SU-DHL-6 (cell line): ENCODE measurements around the gene AGPS.

ENCODE experiments used
- H2AFZ ChIP-seq: fragments of 200-600 bp; sonication (generic); 2 replicates; pipeline ENCODE4 v1.6.1; 2014; ENCODE audit warnings: low read depth, mild to moderate bottlenecking, moderate library complexity, mixed read lengths, antibody characterized with exemption, low read length; ENCODE audit not compliant: severe bottlenecking
- H3F3A ChIP-seq: fragments of 200-600 bp; shearing (Covaris generic); 2 replicates; pipeline ENCODE4 v1.6.0; 2016; ENCODE audit warnings: antibody characterized with exemption, mild to moderate bottlenecking; ENCODE audit not compliant: insufficient read depth
- H3K27ac ChIP-seq: fragments of 200-600 bp; sonication (generic); 2 replicates; pipeline ENCODE4 v1.5.1; 2016; ENCODE audit warnings: low read depth, mild to moderate bottlenecking, low read length, moderate library complexity, mixed read lengths
- H3K27me3 ChIP-seq: fragments of 200-600 bp; sonication (generic), shearing (Covaris generic); 2 replicates; pipeline ENCODE4 v1.6.0; 2014; ENCODE audit warnings: mild to moderate bottlenecking, low read length
- H3K36me3 ChIP-seq: fragments of 200-600 bp; sonication (generic); 2 replicates; pipeline ENCODE4 v1.6.1; 2014; ENCODE audit warnings: mild to moderate bottlenecking, low read length, mixed read lengths
- H3K4me2 ChIP-seq: fragments of 300-600, 200-600 bp; shearing (Covaris generic), sonication (generic); 2 replicates; pipeline ENCODE4 v1.6.0; 2014; ENCODE audit warnings: low read length, low read depth, mild to moderate bottlenecking; ENCODE audit not compliant: poor library complexity, severe bottlenecking
- H3K4me3 ChIP-seq: fragments of 200-600 bp; sonication (generic); 2 replicates; pipeline ENCODE4 v1.5.1; 2014; ENCODE audit warnings: antibody characterized with exemption, low read length, mild to moderate bottlenecking, mixed read lengths; ENCODE audit not compliant: insufficient read depth, poor library complexity, severe bottlenecking
- H3K79me2 ChIP-seq: fragments of 200-600 bp; sonication (generic); 2 replicates; pipeline ENCODE4 v1.6.1; 2014; ENCODE audit warnings: mild to moderate bottlenecking, low read length, moderate library complexity; ENCODE audit not compliant: insufficient read depth
- H3K9ac ChIP-seq: fragments of 200-600 bp; sonication (generic); 2 replicates; pipeline ENCODE4 v1.7.0; 2014; ENCODE audit warnings: mild to moderate bottlenecking, low read length
- H3K9me2 ChIP-seq: fragments of 200-600 bp; sonication (generic); replicated peaks from 2 replicates; pipeline ENCODE4 v1.6.1; 2014; ENCODE audit warnings: low read length; ENCODE audit not compliant: insufficient read depth
- H3K9me3 ChIP-seq: fragments of 200-600 bp; sonication (generic); 2 replicates; pipeline ENCODE4 v1.6.1; 2014; ENCODE audit warnings: low read length, mixed read lengths; ENCODE audit not compliant: insufficient read depth
- H4K20me1 ChIP-seq: fragments of 200-600 bp; sonication (generic); 2 replicates; pipeline ENCODE4 v1.6.1; 2014; ENCODE audit warnings: low read depth, mild to moderate bottlenecking, antibody characterized with exemption, low read length, moderate library complexity, mixed read lengths
- EZH2phosphoT487 ChIP-seq: fragments of 200-600 bp; sonication (generic), shearing (Covaris generic); conservative IDR thresholded peaks from 2 replicates; pipeline ENCODE4 v1.6.1; 2018; ENCODE audit warnings: mild to moderate bottlenecking, antibody characterized with exemption, low read length, moderate library complexity, mixed read lengths
- TF ChIP-seq, protein P1 (sequence below): fragments of 200-600 bp; sonication (generic); IDR thresholded peaks from one replicate; pipeline ENCODE4 v1.5.1; 2017; ENCODE audit warnings: antibody characterized with exemption, mild to moderate bottlenecking, low read length, moderate library complexity; ENCODE audit not compliant: insufficient read depth, poor library complexity, severe bottlenecking

The AGPS gene

GRCh38 chr2:177545143-177545542, 152.6 kb downstream of the AGPS start:
- Histone ChIP-seq H3K36me3 (no peaks in the 10 kb centered on the region), H3F3A (no peaks in the 10 kb centered on the region), H3K4me3 (no peak overlapping the region), H3K79me2 (no peaks in the 10 kb centered on the region), H3K9me2 (no peaks in the 10 kb centered on the region), H3K4me2 (no peak overlapping the region), H3K9ac (no peak overlapping the region), H4K20me1 (no peaks in the 10 kb centered on the region), H3K9me3 (no peaks in the 10 kb centered on the region), H3K27me3 (no peaks in the 10 kb centered on the region), H3K27ac (no peak overlapping the region), H2AFZ (no peak overlapping the region)
- TF ChIP-seq, protein P1, sequence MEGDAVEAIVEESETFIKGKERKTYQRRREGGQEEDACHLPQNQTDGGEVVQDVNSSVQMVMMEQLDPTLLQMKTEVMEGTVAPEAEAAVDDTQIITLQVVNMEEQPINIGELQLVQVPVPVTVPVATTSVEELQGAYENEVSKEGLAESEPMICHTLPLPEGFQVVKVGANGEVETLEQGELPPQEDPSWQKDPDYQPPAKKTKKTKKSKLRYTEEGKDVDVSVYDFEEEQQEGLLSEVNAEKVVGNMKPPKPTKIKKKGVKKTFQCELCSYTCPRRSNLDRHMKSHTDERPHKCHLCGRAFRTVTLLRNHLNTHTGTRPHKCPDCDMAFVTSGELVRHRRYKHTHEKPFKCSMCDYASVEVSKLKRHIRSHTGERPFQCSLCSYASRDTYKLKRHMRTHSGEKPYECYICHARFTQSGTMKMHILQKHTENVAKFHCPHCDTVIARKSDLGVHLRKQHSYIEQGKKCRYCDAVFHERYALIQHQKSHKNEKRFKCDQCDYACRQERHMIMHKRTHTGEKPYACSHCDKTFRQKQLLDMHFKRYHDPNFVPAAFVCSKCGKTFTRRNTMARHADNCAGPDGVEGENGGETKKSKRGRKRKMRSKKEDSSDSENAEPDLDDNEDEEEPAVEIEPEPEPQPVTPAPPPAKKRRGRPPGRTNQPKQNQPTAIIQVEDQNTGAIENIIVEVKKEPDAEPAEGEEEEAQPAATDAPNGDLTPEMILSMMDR, result no peak
- TF ChIP-seq EZH2phosphoT487, result no peak

DNA sequence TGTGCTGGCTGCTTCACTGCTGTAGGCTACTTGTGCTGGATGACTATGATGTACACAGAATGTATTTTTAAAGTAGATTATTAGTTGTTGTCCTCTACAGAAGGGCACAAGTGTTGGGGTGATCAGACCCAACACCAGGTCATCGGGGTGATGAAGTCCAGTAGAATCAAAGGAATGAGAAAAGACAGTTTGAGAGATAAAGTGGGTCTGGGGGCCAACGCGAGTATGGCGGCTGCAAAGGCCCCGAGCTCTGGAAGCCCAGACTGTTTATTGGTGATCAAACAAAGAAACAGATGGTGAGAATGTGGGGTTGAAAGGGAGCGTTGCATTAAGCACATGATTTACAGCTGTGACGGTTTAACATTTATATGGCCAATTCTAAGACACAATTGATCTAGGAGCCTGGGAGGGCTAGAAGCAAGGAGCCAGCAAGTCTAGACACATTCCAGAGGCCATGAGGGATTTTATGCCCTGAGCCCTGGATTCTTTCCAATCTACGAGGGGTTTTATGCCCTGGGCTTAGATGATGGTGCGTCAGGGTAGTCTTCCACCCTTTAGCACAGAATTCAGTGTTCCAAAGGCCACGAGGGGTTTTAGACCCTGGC, 153.5 kb downstream of the AGPS start:
- no peak overlapping the region for H3K27ac ChIP-seq
- H3K9me2 ChIP-seq, result no peaks in the 10 kb centered on the region
- no peak overlapping the region for H3K4me3 ChIP-seq
- no peak overlapping the region for H3K4me2 ChIP-seq
- TF ChIP-seq, protein P1, result no peak
- TF ChIP-seq EZH2phosphoT487, result no peak
- H3K9me3 ChIP-seq, result no peaks in the 10 kb centered on the region
- no peaks in the 10 kb centered on the region for H3K27me3 ChIP-seq
- no peaks in the 10 kb centered on the region for H3K79me2 ChIP-seq
- no peaks in the 10 kb centered on the region for H3K36me3 ChIP-seq
- no peaks in the 10 kb centered on the region for H3F3A ChIP-seq
- H2AFZ ChIP-seq, result no peak overlapping the region
- H4K20me1 ChIP-seq, result no peaks in the 10 kb centered on the region
- no peak overlapping the region for H3K9ac ChIP-seq

- H3K9me3 ChIP-seq, result no peaks in the 10 kb centered on the region
- H3K36me3 ChIP-seq, result no peaks in the 10 kb centered on the region
- H3K9ac ChIP-seq, result no peak overlapping the region
- no peaks in the 10 kb centered on the region for H3F3A ChIP-seq
- no peak overlapping the region for H3K4me2 ChIP-seq
- H3K9me2 ChIP-seq, result no peaks in the 10 kb centered on the region
- no peaks in the 10 kb centered on the region for H4K20me1 ChIP-seq
- TF ChIP-seq EZH2phosphoT487, result no peak
- TF ChIP-seq, protein P1, result no peak
- H3K27me3 ChIP-seq, result no peaks in the 10 kb centered on the region
- no peaks in the 10 kb centered on the region for H3K79me2 ChIP-seq
- H2AFZ ChIP-seq, result no peak overlapping the region
- no peak overlapping the region for H3K27ac ChIP-seq
- no peak overlapping the region for H3K4me3 ChIP-seq
These were observed 154.5 kb downstream of the AGPS start for GRCh38 chr2:177547122-177547521.
